ENCODE measurements around the gene OR1F1.

DNA sequence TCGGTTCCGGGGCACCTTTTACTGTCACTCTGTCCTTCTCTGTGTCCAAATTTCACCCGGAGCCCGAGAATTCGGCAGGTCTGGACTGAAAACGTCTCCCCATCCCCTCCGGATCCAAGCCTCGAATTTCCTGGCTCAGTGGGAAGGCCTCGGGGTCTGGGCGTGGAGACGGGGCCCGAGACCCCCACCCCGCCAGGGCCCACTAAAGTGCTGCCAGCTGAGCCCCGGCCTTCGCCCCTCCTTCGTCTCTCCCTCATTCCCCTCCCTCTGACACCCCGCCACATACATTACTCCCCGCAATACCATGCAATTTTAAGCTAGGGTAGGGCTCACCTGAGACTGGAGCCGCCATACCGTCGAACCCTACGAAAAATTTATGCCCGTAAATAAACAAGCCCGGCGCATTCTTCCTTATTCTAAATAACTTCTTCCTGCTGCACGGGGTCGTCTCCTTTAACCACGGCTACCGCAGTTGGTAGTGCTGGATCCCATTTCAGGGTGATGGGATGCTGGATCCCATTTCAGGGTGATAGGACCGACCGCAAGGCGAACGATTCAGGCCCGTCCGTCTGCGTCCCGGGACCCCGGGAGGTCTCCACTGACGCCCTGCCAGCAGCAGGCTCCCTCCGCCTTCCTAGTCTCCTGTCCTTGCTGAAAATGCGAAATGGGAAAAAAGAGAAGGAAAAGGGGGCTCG lies 4.4 kb upstream of the OR1F1 start:
- TF ChIP-seq, protein P1, sequence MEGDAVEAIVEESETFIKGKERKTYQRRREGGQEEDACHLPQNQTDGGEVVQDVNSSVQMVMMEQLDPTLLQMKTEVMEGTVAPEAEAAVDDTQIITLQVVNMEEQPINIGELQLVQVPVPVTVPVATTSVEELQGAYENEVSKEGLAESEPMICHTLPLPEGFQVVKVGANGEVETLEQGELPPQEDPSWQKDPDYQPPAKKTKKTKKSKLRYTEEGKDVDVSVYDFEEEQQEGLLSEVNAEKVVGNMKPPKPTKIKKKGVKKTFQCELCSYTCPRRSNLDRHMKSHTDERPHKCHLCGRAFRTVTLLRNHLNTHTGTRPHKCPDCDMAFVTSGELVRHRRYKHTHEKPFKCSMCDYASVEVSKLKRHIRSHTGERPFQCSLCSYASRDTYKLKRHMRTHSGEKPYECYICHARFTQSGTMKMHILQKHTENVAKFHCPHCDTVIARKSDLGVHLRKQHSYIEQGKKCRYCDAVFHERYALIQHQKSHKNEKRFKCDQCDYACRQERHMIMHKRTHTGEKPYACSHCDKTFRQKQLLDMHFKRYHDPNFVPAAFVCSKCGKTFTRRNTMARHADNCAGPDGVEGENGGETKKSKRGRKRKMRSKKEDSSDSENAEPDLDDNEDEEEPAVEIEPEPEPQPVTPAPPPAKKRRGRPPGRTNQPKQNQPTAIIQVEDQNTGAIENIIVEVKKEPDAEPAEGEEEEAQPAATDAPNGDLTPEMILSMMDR (IDR thresholded peaks at IDR 0.05): no peak
- TF ChIP-seq POLR2A (IDR thresholded peaks at IDR 0.05): no peak
